ENCODE measurements around the gene PKNOX2.

Gene PKNOX2

DNA sequence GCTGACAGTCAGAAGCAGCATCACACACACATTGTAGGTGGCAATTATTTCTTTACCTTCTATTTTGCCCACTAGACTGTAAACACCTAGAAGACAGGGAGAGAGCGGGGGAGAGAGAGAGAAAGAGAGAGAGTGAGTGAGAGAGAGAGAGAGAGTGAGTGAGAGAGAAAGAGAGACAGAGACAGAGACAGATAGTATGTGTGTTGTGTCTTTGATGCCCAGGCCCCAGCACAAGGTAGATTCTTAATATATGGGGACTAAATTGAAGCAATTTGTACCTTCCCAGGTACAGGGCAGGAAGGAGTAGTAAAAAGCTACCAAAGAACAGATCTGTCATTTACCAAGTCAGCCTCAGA lies 163.7 kb downstream of the PKNOX2 start:
- Histone ChIP-seq H3K27me3 (ENCODE audit: control insufficient read depth, low read length) (peaks cover 32% of the 10 kb centered on the region), H3K79me2 (ENCODE audit: control insufficient read depth, low read length) (no peaks in the 10 kb centered on the region), H3K9me3 (ENCODE audit: control insufficient read depth, insufficient read depth, low read length) (no peaks in the 10 kb centered on the region), H3K4me2 (ENCODE audit: low read length) (no peak overlapping the region), H3K9me2 (replicated peaks; ENCODE audit: control insufficient read depth, low read length) (no peaks in the 10 kb centered on the region), H3K4me1 (ENCODE audit: control insufficient read depth, low read length) (no peaks in the 10 kb centered on the region), H3K36me3 (ENCODE audit: control insufficient read depth, low read length) (no peaks in the 10 kb centered on the region), H3K27ac (ENCODE audit: low read depth, low read length) (no peak overlapping the region), H4K20me1 (ENCODE audit: control insufficient read depth, insufficient read depth, low read depth, low read length) (no peaks in the 10 kb centered on the region), H3F3A (ENCODE audit: control insufficient read depth, insufficient read depth) (no peaks in the 10 kb centered on the region), H3K4me3 (ENCODE audit: low read length) (no peak overlapping the region)
- TF ChIP-seq EZH2phosphoT487 (IDR thresholded peaks at IDR 0.05; ENCODE audit: borderline replicate concordance, low read length) = no peak
- TF ChIP-seq, protein P1, sequence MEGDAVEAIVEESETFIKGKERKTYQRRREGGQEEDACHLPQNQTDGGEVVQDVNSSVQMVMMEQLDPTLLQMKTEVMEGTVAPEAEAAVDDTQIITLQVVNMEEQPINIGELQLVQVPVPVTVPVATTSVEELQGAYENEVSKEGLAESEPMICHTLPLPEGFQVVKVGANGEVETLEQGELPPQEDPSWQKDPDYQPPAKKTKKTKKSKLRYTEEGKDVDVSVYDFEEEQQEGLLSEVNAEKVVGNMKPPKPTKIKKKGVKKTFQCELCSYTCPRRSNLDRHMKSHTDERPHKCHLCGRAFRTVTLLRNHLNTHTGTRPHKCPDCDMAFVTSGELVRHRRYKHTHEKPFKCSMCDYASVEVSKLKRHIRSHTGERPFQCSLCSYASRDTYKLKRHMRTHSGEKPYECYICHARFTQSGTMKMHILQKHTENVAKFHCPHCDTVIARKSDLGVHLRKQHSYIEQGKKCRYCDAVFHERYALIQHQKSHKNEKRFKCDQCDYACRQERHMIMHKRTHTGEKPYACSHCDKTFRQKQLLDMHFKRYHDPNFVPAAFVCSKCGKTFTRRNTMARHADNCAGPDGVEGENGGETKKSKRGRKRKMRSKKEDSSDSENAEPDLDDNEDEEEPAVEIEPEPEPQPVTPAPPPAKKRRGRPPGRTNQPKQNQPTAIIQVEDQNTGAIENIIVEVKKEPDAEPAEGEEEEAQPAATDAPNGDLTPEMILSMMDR (IDR thresholded peaks at IDR 0.05; ENCODE audit: low read depth, low read length, poor library complexity, severe bottlenecking) = no peak

DNA sequence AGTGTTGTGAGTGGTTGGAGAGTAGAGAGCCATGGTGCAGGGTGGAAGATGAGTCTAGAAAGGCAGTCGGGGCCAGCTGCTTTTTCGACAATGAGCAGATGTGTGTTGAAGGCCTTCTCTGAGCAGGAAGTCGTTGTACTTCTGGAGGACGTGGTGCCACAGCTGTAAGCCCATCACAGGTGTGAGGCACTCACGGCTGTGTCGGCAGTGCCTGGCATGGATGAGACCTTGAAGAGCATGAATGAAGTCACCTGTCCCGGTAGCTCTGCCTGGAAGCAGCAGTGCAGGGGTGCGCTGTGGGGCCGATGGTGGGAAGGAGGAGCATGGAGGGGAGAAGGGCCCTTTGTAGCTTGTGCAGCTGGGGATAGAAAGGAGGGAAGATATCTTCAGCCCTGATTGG lies 165.2 kb downstream of the PKNOX2 start:
- TF ChIP-seq, protein P1 (IDR thresholded peaks at IDR 0.05; ENCODE audit: low read depth, low read length, poor library complexity, severe bottlenecking) = no peak
- TF ChIP-seq EZH2phosphoT487 (IDR thresholded peaks at IDR 0.05; ENCODE audit: borderline replicate concordance, low read length) = no peak
- no peaks in the 10 kb centered on the region for H3K9me2 ChIP-seq (replicated peaks; ENCODE audit: control insufficient read depth, low read length)
- H4K20me1 ChIP-seq (ENCODE audit: control insufficient read depth, insufficient read depth, low read depth, low read length) = no peaks in the 10 kb centered on the region
- no peaks in the 10 kb centered on the region for H3K9me3 ChIP-seq (ENCODE audit: control insufficient read depth, insufficient read depth, low read length)
- H3K4me2 ChIP-seq (ENCODE audit: low read length) = no peak overlapping the region
- peaks cover 32% of the 10 kb centered on the region for H3K27me3 ChIP-seq (ENCODE audit: control insufficient read depth, low read length)
- no peaks in the 10 kb centered on the region for H3K79me2 ChIP-seq (ENCODE audit: control insufficient read depth, low read length)
- no peaks in the 10 kb centered on the region for H3F3A ChIP-seq (ENCODE audit: control insufficient read depth, insufficient read depth)
- H3K27ac ChIP-seq (ENCODE audit: low read depth, low read length) = no peak overlapping the region
- H3K4me1 ChIP-seq (ENCODE audit: control insufficient read depth, low read length) = no peaks in the 10 kb centered on the region
- H3K36me3 ChIP-seq (ENCODE audit: control insufficient read depth, low read length) = no peaks in the 10 kb centered on the region
- H3K4me3 ChIP-seq (ENCODE audit: low read length) = no peak overlapping the region

DNA sequence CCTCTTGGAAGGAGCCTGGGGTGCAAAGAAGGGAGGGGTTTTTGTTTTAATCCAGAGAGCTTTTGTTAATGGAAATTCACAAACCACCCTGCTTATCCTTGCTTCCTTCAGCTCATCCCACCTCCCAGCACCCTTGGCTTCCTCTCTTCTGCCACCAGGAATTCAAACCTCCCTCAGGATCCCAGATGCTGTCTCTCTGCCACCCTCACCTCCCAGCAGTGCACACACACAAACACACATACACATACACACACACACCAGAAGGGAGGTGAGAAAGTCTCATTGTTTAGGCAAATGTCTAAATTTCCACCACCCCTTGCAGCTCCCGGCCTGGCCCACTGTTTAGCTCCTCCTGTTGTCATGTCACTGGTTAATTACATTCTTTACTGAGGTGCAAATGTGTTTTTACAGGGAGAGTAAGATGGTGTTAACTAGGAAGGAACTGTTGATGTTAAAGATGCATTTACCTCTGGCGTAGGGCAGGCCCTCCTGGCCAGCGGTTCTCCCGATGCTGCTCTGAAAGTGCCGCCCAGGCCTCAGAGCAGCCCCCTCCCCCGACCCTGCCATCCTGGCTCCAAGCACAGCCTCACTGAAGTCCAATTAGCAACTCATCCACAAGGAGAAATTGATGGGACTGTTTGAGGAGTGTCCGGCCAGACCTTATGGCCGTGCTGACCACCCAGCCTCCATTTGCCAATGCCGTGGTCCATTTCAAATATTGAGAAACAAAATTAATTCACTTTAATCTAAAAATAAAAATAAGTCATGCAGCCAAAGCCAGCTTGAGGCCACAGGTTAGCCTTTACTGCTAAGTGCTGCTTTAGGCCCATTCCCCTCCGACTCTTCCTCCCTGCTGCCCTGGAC lies 166.1 kb downstream of the PKNOX2 start:
- no peak overlapping the region for H3K4me2 ChIP-seq (ENCODE audit: low read length)
- H3K4me1 ChIP-seq (ENCODE audit: control insufficient read depth, low read length) = no peaks in the 10 kb centered on the region
- H3K4me3 ChIP-seq (ENCODE audit: low read length) = no peak overlapping the region
- no peaks in the 10 kb centered on the region for H4K20me1 ChIP-seq (ENCODE audit: control insufficient read depth, insufficient read depth, low read depth, low read length)
- H3K27me3 ChIP-seq (ENCODE audit: control insufficient read depth, low read length) = peaks cover 27% of the 10 kb centered on the region
- H3K9me3 ChIP-seq (ENCODE audit: control insufficient read depth, insufficient read depth, low read length) = no peaks in the 10 kb centered on the region
- H3K79me2 ChIP-seq (ENCODE audit: control insufficient read depth, low read length) = no peaks in the 10 kb centered on the region
- no peaks in the 10 kb centered on the region for H3F3A ChIP-seq (ENCODE audit: control insufficient read depth, insufficient read depth)
- no peaks in the 10 kb centered on the region for H3K36me3 ChIP-seq (ENCODE audit: control insufficient read depth, low read length)
- H3K9me2 ChIP-seq (replicated peaks; ENCODE audit: control insufficient read depth, low read length) = no peaks in the 10 kb centered on the region
- H3K27ac ChIP-seq (ENCODE audit: low read depth, low read length) = no peak overlapping the region
- TF ChIP-seq EZH2phosphoT487 (IDR thresholded peaks at IDR 0.05; ENCODE audit: borderline replicate concordance, low read length) = no peak
- TF ChIP-seq, protein P1 (IDR thresholded peaks at IDR 0.05; ENCODE audit: low read depth, low read length, poor library complexity, severe bottlenecking) = no peak

Measured in DOHH2 (cell line).